Measurements from ENCODE around the gene SASS6.

Gene SASS6

DNA sequence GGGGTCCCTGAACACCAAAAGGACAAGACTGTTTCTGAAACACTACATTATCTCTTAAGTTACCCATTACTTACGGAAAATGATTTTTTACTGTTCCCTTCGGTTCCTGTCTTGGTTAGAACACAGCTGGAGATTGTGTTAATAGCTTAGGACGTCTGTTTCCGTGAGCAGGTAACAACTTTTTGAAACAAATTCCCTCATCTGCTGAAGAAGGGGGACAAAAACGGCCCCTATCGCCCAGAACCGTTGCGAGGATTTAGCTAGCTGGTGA is 95.1 kb downstream of the SASS6 start:
- FAIRE-seq, result no peak
- no peak for DNase-seq (ENCODE audit: insufficient read length, low spot score)
- TF ChIP-seq PAX5 (IDR thresholded peaks at IDR 0.05; ENCODE audit: insufficient read depth, low read length, severe bottlenecking), result no peak
- TF ChIP-seq POU2F2 (IDR thresholded peaks at IDR 0.05; ENCODE audit: low read depth, low read length), result no peak
- no peak for TF ChIP-seq POLR2AphosphoS5 (IDR thresholded peaks at IDR 0.05; ENCODE audit: low read depth, low read length)
- no peak for TF ChIP-seq TAF1 (IDR thresholded peaks at IDR 0.05; ENCODE audit: low read depth, low read length)
- no peak for TF ChIP-seq SPI1 (IDR thresholded peaks at IDR 0.05; ENCODE audit: low read depth, low read length)

DNA sequence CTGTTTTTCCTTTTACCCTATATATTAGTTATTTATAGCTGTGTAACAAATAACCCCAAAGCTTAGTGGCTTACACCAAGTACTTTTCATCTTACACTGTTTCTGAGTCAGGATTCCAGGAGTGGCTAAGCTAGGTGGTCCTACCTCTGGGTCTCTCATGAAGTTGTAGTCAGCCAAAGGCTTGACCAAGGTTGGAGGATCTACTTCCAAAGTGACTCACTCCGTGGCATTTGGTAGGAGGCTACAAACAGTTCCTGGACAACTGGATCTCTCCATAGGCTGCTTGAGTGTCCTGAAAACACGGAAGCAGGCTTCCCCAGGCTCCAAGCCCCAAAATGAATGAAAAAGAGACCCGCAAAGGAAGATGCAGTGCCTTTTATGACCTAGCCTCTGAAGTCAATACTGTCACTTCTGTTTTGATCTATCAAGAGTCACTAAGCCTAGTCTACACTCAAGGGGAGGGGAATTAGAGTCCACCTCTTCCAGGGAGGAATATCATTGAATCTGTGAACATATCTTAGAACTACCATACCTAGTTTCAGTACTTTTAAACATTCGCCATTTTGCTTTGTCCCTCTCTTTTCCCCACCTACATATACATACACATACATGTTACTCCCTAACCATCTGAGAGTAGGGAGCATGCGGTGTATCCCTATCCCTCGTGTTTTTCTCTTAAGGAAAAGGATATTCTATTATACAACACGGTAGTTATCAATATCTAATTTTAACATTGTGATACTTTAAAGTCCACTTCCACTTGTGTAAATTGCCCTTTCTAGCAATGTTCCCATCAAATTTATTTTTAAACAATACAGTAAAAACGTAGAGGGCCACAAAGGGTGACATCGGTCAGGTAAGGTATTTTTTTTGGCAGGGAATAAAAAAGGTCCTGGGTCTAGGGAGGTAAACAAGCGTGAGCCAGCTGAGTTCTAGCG is 95.7 kb downstream of the SASS6 start:
- TF ChIP-seq POU2F2 (IDR thresholded peaks at IDR 0.05; ENCODE audit: low read depth, low read length), result no peak
- TF ChIP-seq POLR2AphosphoS5 (IDR thresholded peaks at IDR 0.05; ENCODE audit: low read depth, low read length), result no peak
- TF ChIP-seq PAX5 (IDR thresholded peaks at IDR 0.05; ENCODE audit: insufficient read depth, low read length, severe bottlenecking), result no peak
- no peak for TF ChIP-seq SPI1 (IDR thresholded peaks at IDR 0.05; ENCODE audit: low read depth, low read length)
- no peak for TF ChIP-seq POLR2A (IDR thresholded peaks at IDR 0.05; ENCODE audit: low read depth, low read length)
- no peak for TF ChIP-seq TAF1 (IDR thresholded peaks at IDR 0.05; ENCODE audit: low read depth, low read length)
- FAIRE-seq (peak; percentile 81), DNase-seq (ENCODE audit: insufficient read length, low spot score) (no peak)

DNA sequence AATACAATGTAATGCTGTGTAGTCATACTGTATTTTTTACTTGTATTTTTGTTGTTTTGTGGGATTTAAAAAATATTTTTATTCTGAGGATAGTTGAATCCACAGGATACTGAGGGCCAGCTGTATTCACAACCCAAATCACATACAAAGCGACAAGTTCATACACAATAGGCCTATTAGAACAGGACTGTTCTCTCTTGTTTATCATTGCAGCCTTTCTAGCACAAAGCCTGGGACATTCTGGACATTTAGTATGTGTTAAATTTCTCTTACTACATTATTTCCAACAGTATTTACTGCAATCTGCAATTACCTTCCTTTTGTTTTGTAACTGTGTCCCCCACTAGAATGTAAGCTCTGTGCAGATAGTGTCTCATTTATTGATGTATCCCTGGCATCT is 97.5 kb downstream of the SASS6 start:
- TF ChIP-seq TAF1 (IDR thresholded peaks at IDR 0.05; ENCODE audit: low read depth, low read length) (no peak), POLR2AphosphoS5 (IDR thresholded peaks at IDR 0.05; ENCODE audit: low read depth, low read length) (no peak), POLR2A (IDR thresholded peaks at IDR 0.05; ENCODE audit: low read depth, low read length) (no peak), PAX5 (IDR thresholded peaks at IDR 0.05; ENCODE audit: insufficient read depth, low read length, severe bottlenecking) (no peak), POU2F2 (IDR thresholded peaks at IDR 0.05; ENCODE audit: low read depth, low read length) (no peak), SPI1 (IDR thresholded peaks at IDR 0.05; ENCODE audit: low read depth, low read length) (no peak)
- FAIRE-seq (no peak), DNase-seq (ENCODE audit: insufficient read length, low spot score) (no peak)

DNA sequence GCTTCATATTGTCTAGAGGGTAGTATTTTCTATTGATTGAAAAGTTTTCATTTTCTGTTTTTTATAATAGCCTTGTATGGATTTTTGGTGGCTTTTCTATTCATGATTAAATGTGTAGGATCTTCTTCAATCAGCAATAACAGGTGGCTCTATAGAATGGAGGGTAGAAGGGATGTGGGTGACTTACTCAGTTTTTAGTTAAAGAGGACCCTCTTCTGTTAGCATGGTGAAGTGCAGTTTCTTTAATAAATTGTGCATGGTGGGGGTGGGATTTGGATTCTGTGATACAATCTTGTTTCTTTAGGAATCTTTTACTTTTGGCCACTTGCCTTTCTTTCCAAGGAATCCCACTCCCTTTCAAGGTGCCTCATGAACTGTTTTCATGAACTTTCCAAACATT is 98.3 kb downstream of the SASS6 start:
- no peak for DNase-seq (ENCODE audit: insufficient read length, low spot score)

More for the DNA sequence above, 98.3 kb downstream of the SASS6 start:
- no peak for TF ChIP-seq POLR2AphosphoS5 (IDR thresholded peaks at IDR 0.05; ENCODE audit: low read depth, low read length)
- no peak for TF ChIP-seq PAX5 (IDR thresholded peaks at IDR 0.05; ENCODE audit: insufficient read depth, low read length, severe bottlenecking)
- FAIRE-seq, result no peak
